D721Med (cell line): ENCODE measurements around the gene ZNF514.

Experiments used
- DNase-seq: peaks from one replicate; pipeline ENCODE4 v3.0.0; 2011; ENCODE audit warnings: low spot score; ENCODE audit not compliant: insufficient read length
- FAIRE-seq: peaks from 2 replicates; lab custom pipeline; 2011; peaks lifted over from hg19 to GRCh38; lab: Jason Lieb, UNC
- CTCF ChIP-seq: IDR thresholded peaks from 2 replicates; pipeline ENCODE4 v1.5.1; 2012; ENCODE audit warnings: mild to moderate bottlenecking, control low read depth; ENCODE audit not compliant: insufficient read depth; ENCODE audit errors: missing control alignments

The ZNF514 gene

DNA sequence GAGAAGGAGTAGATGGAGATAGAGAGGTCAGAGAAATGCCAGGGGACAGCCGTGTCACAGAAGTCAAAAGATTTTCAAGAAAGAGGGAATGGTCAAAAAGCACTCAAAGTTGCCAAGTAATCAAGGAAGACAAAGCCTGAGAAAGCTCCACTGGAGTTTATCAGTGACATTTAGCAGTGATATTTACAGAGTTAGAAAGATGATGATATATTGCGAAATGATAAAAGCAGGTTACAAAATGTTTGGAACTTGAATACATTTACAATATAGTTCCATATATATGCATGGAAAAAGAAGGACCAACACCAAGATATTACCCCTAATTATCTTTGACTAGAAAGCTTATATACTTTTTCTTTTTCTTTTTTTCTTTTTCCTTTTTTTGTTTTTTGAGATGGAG lies 26.3 kb upstream of the ZNF514 start:
- FAIRE-seq (no peak), DNase-seq (no peak)
- no peak for TF ChIP-seq CTCF

DNA sequence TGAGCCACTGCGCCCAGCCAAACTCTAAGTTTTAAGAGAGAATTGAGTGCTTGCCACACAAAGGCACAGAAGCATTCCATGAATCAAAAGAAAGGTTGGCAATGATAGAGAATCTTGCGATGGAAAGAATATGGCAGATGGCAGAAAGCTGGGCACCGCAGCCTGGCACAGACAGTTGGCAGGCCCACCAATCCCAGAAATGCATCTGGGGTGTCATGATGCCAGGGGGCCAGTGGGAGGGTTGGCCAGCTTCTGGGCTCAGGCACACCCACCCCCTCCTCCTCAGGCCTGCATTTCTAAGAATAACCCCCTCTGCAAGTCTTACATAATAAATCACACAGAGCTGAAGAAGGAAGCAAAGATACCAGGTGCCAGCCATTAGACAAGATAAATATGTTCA lies 25.5 kb upstream of the ZNF514 start:
- no peak for TF ChIP-seq CTCF
- DNase-seq (no peak), FAIRE-seq (no peak)

DNA sequence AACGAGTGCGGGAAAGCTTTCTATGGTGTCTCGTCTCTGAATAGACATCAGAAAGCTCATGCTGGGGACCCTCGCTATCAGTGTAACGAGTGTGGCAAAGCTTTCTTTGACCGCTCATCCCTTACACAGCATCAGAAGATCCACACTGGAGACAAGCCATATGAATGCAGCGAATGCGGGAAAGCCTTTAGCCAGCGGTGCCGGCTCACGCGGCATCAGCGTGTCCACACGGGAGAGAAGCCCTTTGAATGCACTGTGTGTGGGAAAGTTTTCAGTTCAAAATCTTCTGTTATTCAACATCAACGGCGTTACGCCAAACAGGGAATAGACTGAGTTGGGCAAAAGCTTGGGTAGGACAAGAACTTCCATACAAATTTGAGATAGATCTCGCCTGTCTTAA lies 22.1 kb upstream of the ZNF514 start:
- no peak for FAIRE-seq
- DNase-seq = no peak
- TF ChIP-seq CTCF = no peak

DNA sequence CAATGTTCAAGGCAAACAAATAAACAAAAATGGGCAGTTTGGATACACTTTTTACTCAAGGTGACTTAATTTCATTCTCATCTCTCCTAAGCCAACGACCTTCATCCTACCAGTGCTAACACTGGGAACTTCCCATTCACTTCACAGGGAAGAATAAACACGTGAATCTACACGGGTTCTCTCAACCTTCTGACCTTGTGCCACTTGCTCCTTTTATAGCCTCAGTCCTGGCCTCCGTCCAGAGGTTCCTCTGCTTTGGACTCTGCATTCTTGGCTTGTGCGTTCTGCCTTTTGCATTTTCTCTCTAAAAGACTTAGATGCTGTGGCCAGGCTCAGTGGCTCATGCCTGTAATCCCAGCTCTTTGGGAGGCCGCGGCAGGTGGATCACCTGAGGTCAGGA lies 19.8 kb upstream of the ZNF514 start:
- DNase-seq = no peak
- FAIRE-seq = no peak
- no peak for TF ChIP-seq CTCF

DNA sequence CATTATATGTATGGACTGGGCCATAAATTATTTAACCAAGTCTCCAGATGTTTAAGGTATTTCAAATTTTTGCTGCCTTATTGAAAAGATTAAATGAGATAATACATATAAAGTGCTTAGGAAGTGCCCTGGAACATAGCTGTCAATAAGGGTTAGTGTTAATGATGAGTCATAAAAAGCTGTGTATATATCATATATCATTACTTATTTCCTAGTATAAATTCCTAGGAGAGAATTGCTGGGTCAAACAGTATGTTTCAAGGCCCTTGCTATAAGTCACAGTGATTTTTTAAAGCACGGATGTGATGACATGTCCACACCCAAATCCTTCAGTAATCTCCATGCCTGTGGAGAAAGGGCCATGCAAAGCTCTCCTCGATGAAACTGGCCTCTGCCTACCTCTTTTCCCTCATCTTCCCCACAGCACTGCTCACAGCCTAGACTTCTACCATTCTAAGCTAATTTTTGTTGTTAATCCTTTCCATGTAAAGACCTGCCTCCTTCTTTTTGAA lies 14.4 kb upstream of the ZNF514 start:
- DNase-seq = no peak
- no peak for TF ChIP-seq CTCF
- FAIRE-seq = no peak

DNA sequence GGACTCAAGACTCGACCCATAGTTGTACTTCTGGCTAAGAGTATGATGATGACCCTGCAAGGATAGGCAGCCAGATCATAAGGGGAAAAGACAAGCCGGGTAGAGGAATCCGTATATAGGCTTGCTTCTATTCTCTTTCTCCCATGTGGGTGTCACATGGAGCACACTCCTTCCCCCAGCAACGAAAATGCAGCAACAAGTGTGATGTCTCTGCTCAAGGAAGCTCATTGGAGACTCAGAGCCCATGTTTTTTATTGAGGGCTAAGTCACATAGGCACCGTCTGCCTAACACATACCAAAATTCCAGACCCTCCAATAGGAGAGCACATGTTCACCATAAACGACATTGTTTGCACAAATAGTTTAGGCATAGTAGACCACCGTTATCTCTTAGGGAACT lies 12.3 kb upstream of the ZNF514 start:
- DNase-seq (no peak), FAIRE-seq (no peak)
- TF ChIP-seq CTCF = no peak

- DNase-seq (no peak), FAIRE-seq (no peak)
- no peak for TF ChIP-seq CTCF
Measured at GRCh38 chr2:95166065-95166763, 6.6 kb upstream of the ZNF514 start.
